Astrocyte of the spinal cord (primary cell): ENCODE data around the gene NDEL1.

ENCODE experiments used
- DNase-seq: peaks from one replicate; pipeline ENCODE4 v3.0.0; 2011; ENCODE audit warnings: low read depth, low spot score
- H3K4me3 ChIP-seq: 2 replicates; pipeline ENCODE4 v1.5.1; 2011; ENCODE audit warnings: low read depth, mild to moderate bottlenecking, low read length, moderate library complexity
- CTCF ChIP-seq: IDR thresholded peaks from 2 replicates; pipeline ENCODE4 v1.5.1; 2012; ENCODE audit warnings: low read depth, mild to moderate bottlenecking, low read length, inconsistent platforms
- in situ Hi-C: cut with HindIII; loops from 2 replicates; pipeline ENCODE4 v1.10.0; 2017; ENCODE audit warnings: low sequenced_read_pairs

The NDEL1 gene

GRCh38 chr17:8402921-8403536, 32.7 kb upstream of the NDEL1 start:
- no peak overlapping the region for H3K4me3 ChIP-seq
- in situ Hi-C loops, result no loop called here
- no peak for TF ChIP-seq CTCF
- DNase-seq, result no peak

DNA sequence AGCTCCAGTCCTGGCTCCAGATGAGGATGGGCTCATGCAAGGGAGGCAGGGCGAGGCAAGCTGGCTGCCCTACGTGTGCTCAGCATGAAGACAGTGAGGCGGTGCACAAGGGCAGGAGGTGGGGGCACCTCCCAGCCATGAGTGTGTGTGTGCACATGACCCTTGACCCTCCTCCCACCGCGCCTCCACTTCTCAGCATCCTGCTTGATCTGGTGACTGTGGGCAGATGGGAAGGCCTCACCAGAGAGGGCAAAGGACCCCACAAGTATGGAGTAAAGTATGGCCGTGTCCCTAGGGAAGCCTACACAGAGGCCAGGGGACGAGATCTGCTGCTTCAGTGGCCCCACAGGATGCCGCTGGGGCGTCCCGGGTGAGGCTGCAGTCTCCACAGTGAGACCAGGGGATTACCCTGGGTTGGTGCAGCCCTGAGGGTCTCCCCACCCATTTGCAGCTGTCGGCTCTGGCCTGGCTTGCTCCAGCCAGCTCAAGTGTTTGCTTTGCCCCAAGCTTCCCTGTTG, 30.1 kb upstream of the NDEL1 start:
- no peak for TF ChIP-seq CTCF
- in situ Hi-C loops, result no loop called here

DNA sequence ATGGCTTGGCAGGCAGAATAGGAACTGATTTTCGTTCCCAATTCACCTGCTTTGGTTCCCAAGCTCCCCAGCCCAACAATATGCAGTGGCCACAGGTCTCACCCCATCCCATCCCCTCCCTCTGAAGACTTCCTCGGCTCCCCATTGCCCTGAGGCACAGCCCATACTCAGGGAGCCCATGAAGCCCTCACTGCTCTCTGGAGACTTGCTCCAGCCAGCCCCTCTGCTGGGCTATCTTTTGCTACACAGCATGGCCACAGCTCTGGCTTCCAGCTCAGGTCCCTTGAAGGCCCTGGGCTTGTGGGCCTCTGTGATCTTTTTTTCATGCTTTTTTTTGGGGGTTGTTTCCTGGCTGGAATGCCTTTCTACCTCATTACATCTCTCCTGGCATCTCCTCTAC, 29.5 kb upstream of the NDEL1 start:
- in situ Hi-C loops, result no loop called here
- DNase-seq, result no peak
- no peak for TF ChIP-seq CTCF
- H3K4me3 ChIP-seq, result no peak overlapping the region

More for the DNA sequence above, 30.1 kb upstream of the NDEL1 start:
- DNase-seq, result no peak
- no peak overlapping the region for H3K4me3 ChIP-seq

- in situ Hi-C loops, result no loop called here
- no peak overlapping the region for H3K4me3 ChIP-seq
- DNase-seq, result no peak
- no peak for TF ChIP-seq CTCF
Observed at GRCh38 chr17:8408371-8408770, 27.3 kb upstream of the NDEL1 start.

DNA sequence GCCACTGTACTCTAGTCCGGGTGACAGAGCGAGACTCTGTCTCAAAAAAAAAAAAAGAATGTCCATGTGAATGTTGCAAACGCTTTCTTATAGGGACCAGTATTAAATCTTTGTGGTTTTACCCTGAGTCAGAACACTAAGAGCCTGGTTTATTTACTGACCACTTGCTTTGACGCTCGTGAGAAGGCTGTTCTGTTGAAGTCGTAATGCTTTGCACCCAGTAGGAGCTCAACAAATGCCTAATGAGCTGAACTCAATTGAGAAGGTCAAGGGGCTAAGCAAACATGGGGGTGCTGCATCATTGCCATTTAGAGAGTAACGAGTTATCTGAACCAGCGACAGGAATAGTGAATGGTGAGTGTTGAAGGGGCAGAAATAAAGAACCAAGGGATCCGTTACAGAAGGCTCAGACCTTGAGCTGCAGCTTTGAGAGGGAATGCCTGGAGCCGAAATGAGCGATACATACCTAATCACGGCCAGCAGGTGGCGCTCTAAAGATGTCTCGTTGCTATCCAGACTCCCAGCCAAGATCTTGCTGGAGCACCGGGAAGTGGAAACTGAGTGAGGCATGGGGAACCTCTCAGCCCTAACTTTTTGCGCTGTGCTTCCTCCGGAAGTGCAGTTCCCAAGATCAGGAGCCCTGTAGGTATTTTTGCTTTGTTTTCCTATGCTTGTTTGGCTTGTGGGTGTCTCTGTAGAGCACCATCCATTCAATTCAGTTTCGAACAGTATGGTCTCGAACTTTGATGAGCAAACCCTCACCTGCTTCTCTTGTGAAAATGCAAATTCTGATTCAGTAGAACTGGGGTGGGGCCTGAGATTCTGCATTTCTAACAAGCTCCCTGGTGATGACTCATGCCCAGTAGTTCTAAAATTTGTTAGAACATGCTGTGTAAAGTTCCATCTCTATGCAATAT, 25.5 kb upstream of the NDEL1 start:
- peak; percentile 82 for DNase-seq
- in situ Hi-C loops, result no loop called here
- TF ChIP-seq CTCF, result peak; percentile 78
- no peak overlapping the region for H3K4me3 ChIP-seq

GRCh38 chr17:8410883-8411238, 24.8 kb upstream of the NDEL1 start:
- TF ChIP-seq CTCF, result no peak
- no peak overlapping the region for H3K4me3 ChIP-seq
- no peak for DNase-seq
- in situ Hi-C loops, result no loop called here
